Esophagus muscularis mucosa (tissue), 2 donors: ENCODE measurements around the gene DBP.

Source experiments
- EP300 ChIP-seq: sonication (generic); formaldehyde crosslinking; IDR thresholded peaks from one replicate; pipeline ENCODE4 v1.6.1; 2017; ENCODE audit warnings: antibody characterized with exemption
- POLR2A ChIP-seq: fragments of 450-650 bp; IDR thresholded peaks from one replicate; pipeline ENCODE4 v1.6.1; 2017; ENCODE audit warnings: antibody characterized with exemption, moderate library complexity, mild to moderate bottlenecking, low read depth

GRCh38 chr19:48685583-48685982 lies 48.4 kb upstream of the DBP start:
- TF ChIP-seq EP300 (no peak), POLR2A (no peak)
